Sigmoid colon (tissue), 4 donors: Measurements from ENCODE around the gene CASP7.

ENCODE experiments used
- CTCF ChIP-seq, 4 experiments: fragments of 450-650 bp in 3 of 4; fragments of 200-600 bp in 1 of 4; IDR thresholded peaks; one replicate each; pipeline ENCODE4 v1.5.1; 2016 to 2019; ENCODE audit warnings: antibody characterized with exemption in 4 of 4, mild to moderate bottlenecking in 3 of 4, moderate library complexity in 2 of 4
- POLR2A ChIP-seq, 2 donors: fragments of 450-650 bp; IDR thresholded peaks; one replicate each; pipeline ENCODE4 v1.6.1; 2016; ENCODE audit warnings: antibody characterized with exemption in 2 of 2, mild to moderate bottlenecking in 2 of 2, moderate library complexity in 2 of 2
- POLR2AphosphoS5 ChIP-seq, 4 donors: sonication (generic); formaldehyde crosslinking; IDR thresholded peaks; one replicate each; pipeline ENCODE4 v1.6.1; 2017; ENCODE audit warnings: antibody characterized with exemption in 4 of 4

- no peak for TF ChIP-seq CTCF (IDR thresholded peaks at IDR 0.05)
- TF ChIP-seq POLR2A (IDR thresholded peaks at IDR 0.05), result no peak
- TF ChIP-seq POLR2AphosphoS5 (IDR thresholded peaks at IDR 0.05), result no peak
These were observed 39.7 kb upstream of the CASP7 start for GRCh38 chr10:113639966-113640365.
